DOHH2 (cell line): Measurements from ENCODE around the gene TPP1.

Experiments
- H3F3A ChIP-seq: fragments of 200-600 bp; sonication (generic), shearing (Covaris generic); 2 replicates; pipeline ENCODE4 v1.6.0; 2016; ENCODE audit warnings: antibody characterized with exemption, mild to moderate bottlenecking; ENCODE audit not compliant: control insufficient read depth, insufficient read depth
- H3K27ac ChIP-seq: fragments of 200-600 bp; sonication (generic); 2 replicates; pipeline ENCODE4 v1.5.1; 2014; ENCODE audit warnings: low read depth, mild to moderate bottlenecking, low read length, moderate library complexity
- H3K27me3 ChIP-seq: fragments of 200-600 bp; sonication (generic); 2 replicates; pipeline ENCODE4 v1.6.1; 2014; ENCODE audit warnings: mild to moderate bottlenecking, low read length, mixed read lengths; ENCODE audit not compliant: control insufficient read depth
- H3K36me3 ChIP-seq: fragments of 200-600 bp; sonication (generic); 2 replicates; pipeline ENCODE4 v1.6.1; 2014; ENCODE audit warnings: mild to moderate bottlenecking, low read length, moderate library complexity, mixed read lengths; ENCODE audit not compliant: control insufficient read depth
- H3K4me1 ChIP-seq: fragments of 200-600 bp; sonication (generic); 2 replicates; pipeline ENCODE4 v1.6.1; 2014; ENCODE audit warnings: mild to moderate bottlenecking, low read length, mixed read lengths; ENCODE audit not compliant: control insufficient read depth
- H3K4me2 ChIP-seq: fragments of 200-600 bp; sonication (generic); 2 replicates; pipeline ENCODE4 v1.6.0; 2014; ENCODE audit warnings: mild to moderate bottlenecking, low read length, moderate library complexity
- H3K4me3 ChIP-seq: fragments of 200-600 bp; sonication (generic); 2 replicates; pipeline ENCODE4 v1.5.1; 2014; ENCODE audit warnings: mild to moderate bottlenecking, low read length, mixed read lengths
- H3K79me2 ChIP-seq: fragments of 200-600 bp; sonication (generic); 2 replicates; pipeline ENCODE4 v1.6.1; 2014; ENCODE audit warnings: mild to moderate bottlenecking, low read length, mixed read lengths; ENCODE audit not compliant: control insufficient read depth
- H3K9me2 ChIP-seq: fragments of 200-600 bp; sonication (generic); replicated peaks from 2 replicates; pipeline ENCODE4 v1.6.1; 2014; ENCODE audit warnings: mild to moderate bottlenecking, low read length, mixed read lengths; ENCODE audit not compliant: control insufficient read depth
- H3K9me3 ChIP-seq: fragments of 200-600 bp; sonication (generic); 2 replicates; pipeline ENCODE4 v1.6.1; 2014; ENCODE audit warnings: antibody characterized with exemption, low read length, mixed read lengths; ENCODE audit not compliant: control insufficient read depth, insufficient read depth
- H4K20me1 ChIP-seq: fragments of 200-600 bp; sonication (generic); 2 replicates; pipeline ENCODE4 v1.6.0; 2014; ENCODE audit warnings: low read depth, mild to moderate bottlenecking, antibody characterized with exemption, low read length, moderate library complexity; ENCODE audit not compliant: control insufficient read depth, insufficient read depth
- CTCF ChIP-seq: fragments of 200-600 bp; sonication (generic); IDR thresholded peaks from one replicate; pipeline ENCODE4 v1.5.1; 2014; ENCODE audit warnings: antibody characterized with exemption, mild to moderate bottlenecking, low read depth, low read length; ENCODE audit not compliant: poor library complexity, severe bottlenecking
- EZH2phosphoT487 ChIP-seq: fragments of 200-600 bp; sonication (generic); IDR thresholded peaks from 2 replicates; pipeline ENCODE4 v1.6.1; 2017; ENCODE audit warnings: borderline replicate concordance, mild to moderate bottlenecking, antibody characterized with exemption, low read length, moderate library complexity, mixed read lengths

Gene TPP1

GRCh38 chr11:6634534-6634933 lies 15.3 kb upstream of the TPP1 start:
- Histone ChIP-seq H3K4me1 (no peaks in the 10 kb centered on the region), H4K20me1 (no peaks in the 10 kb centered on the region), H3K79me2 (no peaks in the 10 kb centered on the region), H3K36me3 (no peaks in the 10 kb centered on the region), H3K27me3 (no peaks in the 10 kb centered on the region), H3K9me2 (no peaks in the 10 kb centered on the region), H3K9me3 (no peaks in the 10 kb centered on the region), H3F3A (no peaks in the 10 kb centered on the region), H3K4me2 (no peak overlapping the region), H3K4me3 (no peak overlapping the region), H3K27ac (no peak overlapping the region)
- TF ChIP-seq CTCF (no peak), EZH2phosphoT487 (no peak)

- TF ChIP-seq EZH2phosphoT487 (no peak), CTCF (no peak)
- H3K79me2 ChIP-seq = no peaks in the 10 kb centered on the region
- H3K27me3 ChIP-seq = no peaks in the 10 kb centered on the region
- no peaks in the 10 kb centered on the region for H3K9me2 ChIP-seq
- no peak overlapping the region for H3K4me2 ChIP-seq
- no peaks in the 10 kb centered on the region for H3K36me3 ChIP-seq
- H3K4me1 ChIP-seq = no peaks in the 10 kb centered on the region
- H3K9me3 ChIP-seq = no peaks in the 10 kb centered on the region
- H3F3A ChIP-seq = no peaks in the 10 kb centered on the region
- no peak overlapping the region for H3K27ac ChIP-seq
- no peaks in the 10 kb centered on the region for H4K20me1 ChIP-seq
- no peak overlapping the region for H3K4me3 ChIP-seq
Measured at GRCh38 chr11:6633422-6634408, 14.5 kb upstream of the TPP1 start.

GRCh38 chr11:6632116-6633073 lies 13.2 kb upstream of the TPP1 start:
- H3K4me2 ChIP-seq = no peak overlapping the region
- no peaks in the 10 kb centered on the region for H3K4me1 ChIP-seq
- H3K9me2 ChIP-seq = no peaks in the 10 kb centered on the region
- H3K27me3 ChIP-seq = no peaks in the 10 kb centered on the region
- H3K36me3 ChIP-seq = no peaks in the 10 kb centered on the region
- no peaks in the 10 kb centered on the region for H3K79me2 ChIP-seq
- H3K4me3 ChIP-seq = no peak overlapping the region
- H3K9me3 ChIP-seq = no peaks in the 10 kb centered on the region
- no peaks in the 10 kb centered on the region for H4K20me1 ChIP-seq
- TF ChIP-seq EZH2phosphoT487 (no peak), CTCF (no peak)
- H3F3A ChIP-seq = no peaks in the 10 kb centered on the region
- no peak overlapping the region for H3K27ac ChIP-seq
